Bronchial epithelial cell (primary cell): Measurements from ENCODE around the gene GNB1L. TPM values are rescaled to one million over a fixed set of nuclear protein-coding genes. Genes with fewer than 3 reads are reported as not detected.

Experiments
- DNase-seq: peaks from one replicate; pipeline ENCODE4 v3.0.0-alpha.2; 2010; ENCODE audit warnings: low read depth
- FAIRE-seq: peaks from 2 replicates; lab custom pipeline; 2011; peaks lifted over from hg19 to GRCh38; lab: Jason Lieb, UNC
- H3K27me3 ChIP-seq: 2 replicates; pipeline ENCODE4 v1.5.1; 2011; ENCODE audit warnings: low read length; ENCODE audit not compliant: control insufficient read depth, insufficient read depth
- H3K36me3 ChIP-seq: 2 replicates; pipeline ENCODE4 v1.5.1; 2011; ENCODE audit warnings: low read length; ENCODE audit not compliant: control insufficient read depth, insufficient read depth
- H3K4me3 ChIP-seq: 2 replicates; pipeline ENCODE4 v1.5.1; 2011; ENCODE audit warnings: mild to moderate bottlenecking, low read depth, low read length, control low read depth
- total RNA-seq: library from RNA; depleted of rRNA; stranded (reverse); fragments of >200 nt; gene quantifications from 2 replicates; pipeline ENCODE4 v1.2.1, GENCODE V29; 2014
- TF ChIP-seq, protein P1 (sequence below): IDR thresholded peaks from 2 replicates; pipeline ENCODE4 v1.5.1; 2011; ENCODE audit warnings: mild to moderate bottlenecking, moderate library complexity, low read length, control low read depth, inconsistent platforms; ENCODE audit not compliant: insufficient read depth, severe bottlenecking

Gene GNB1L
- total RNA-seq, 1 donor from 2014 or later, result 7.6 TPM

DNA sequence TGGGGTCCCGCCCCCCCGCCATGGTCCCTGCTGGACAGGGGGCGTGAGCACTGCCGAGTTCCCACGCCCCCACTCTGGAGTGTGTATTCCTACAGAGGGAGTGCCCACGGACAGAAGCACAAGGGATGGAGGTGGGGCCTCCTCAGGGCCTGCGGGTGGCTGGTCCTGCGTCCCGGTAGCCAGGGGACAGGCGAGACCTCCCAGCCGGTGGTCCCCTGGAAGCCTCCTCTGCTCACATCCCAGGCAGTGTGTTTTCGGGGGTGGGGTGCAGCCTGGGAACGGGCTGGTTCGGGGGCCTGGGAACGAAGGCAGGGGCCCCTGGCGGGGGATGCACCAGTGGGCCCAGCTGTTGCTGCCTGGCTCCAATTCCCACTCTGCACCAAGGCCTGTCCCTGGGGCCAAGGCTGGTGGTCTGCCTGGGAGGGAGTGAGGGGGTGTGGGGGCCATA lies 115.2 kb downstream of the GNB1L start:
- TF ChIP-seq, protein P1, sequence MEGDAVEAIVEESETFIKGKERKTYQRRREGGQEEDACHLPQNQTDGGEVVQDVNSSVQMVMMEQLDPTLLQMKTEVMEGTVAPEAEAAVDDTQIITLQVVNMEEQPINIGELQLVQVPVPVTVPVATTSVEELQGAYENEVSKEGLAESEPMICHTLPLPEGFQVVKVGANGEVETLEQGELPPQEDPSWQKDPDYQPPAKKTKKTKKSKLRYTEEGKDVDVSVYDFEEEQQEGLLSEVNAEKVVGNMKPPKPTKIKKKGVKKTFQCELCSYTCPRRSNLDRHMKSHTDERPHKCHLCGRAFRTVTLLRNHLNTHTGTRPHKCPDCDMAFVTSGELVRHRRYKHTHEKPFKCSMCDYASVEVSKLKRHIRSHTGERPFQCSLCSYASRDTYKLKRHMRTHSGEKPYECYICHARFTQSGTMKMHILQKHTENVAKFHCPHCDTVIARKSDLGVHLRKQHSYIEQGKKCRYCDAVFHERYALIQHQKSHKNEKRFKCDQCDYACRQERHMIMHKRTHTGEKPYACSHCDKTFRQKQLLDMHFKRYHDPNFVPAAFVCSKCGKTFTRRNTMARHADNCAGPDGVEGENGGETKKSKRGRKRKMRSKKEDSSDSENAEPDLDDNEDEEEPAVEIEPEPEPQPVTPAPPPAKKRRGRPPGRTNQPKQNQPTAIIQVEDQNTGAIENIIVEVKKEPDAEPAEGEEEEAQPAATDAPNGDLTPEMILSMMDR, result no peak
- Histone ChIP-seq H3K27me3 (no peaks in the 10 kb centered on the region), H3K36me3 (no peaks in the 10 kb centered on the region), H3K4me3 (no peak overlapping the region)
- DNase-seq, result no peak
- FAIRE-seq, result no peak

DNA sequence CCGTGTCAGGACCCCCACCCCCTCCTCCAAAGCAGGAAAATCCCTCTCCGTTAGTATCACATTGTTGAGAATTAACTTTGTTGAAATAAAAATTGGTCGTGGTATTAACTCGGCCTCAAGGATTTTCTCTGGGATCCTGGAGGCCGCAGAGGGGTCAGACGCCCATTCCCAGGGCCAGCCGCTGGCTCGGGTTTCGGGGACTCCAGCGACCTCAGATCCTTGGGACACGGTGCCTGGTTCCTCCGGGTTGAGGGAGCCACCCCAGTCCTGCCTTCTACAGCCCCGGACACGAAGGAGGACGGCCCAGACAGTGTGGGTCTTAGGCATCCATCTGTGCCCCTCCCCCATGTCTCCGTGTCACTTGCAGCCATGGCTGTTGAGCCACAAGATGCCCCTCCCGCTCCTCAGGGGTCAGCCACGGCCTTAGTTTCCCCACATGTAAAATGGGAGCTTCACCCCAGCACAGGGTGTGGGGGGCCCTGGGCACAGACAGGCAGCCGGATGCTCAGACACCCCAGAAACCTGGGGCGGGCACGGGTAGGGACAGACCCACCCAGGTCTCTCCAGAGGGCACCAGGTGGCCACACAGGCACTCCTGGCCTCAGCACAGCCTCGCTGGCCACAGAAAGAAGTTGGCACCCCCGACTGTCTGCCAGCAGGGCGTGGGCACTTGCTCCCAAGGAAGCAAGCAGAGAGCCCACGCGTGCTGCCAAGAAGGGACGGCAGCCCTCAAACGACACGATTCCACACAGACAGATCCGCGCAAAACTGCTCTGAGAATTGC lies 115.8 kb downstream of the GNB1L start:
- no peak for FAIRE-seq
- Histone ChIP-seq H3K27me3 (no peaks in the 10 kb centered on the region), H3K36me3 (no peaks in the 10 kb centered on the region)

DNA sequence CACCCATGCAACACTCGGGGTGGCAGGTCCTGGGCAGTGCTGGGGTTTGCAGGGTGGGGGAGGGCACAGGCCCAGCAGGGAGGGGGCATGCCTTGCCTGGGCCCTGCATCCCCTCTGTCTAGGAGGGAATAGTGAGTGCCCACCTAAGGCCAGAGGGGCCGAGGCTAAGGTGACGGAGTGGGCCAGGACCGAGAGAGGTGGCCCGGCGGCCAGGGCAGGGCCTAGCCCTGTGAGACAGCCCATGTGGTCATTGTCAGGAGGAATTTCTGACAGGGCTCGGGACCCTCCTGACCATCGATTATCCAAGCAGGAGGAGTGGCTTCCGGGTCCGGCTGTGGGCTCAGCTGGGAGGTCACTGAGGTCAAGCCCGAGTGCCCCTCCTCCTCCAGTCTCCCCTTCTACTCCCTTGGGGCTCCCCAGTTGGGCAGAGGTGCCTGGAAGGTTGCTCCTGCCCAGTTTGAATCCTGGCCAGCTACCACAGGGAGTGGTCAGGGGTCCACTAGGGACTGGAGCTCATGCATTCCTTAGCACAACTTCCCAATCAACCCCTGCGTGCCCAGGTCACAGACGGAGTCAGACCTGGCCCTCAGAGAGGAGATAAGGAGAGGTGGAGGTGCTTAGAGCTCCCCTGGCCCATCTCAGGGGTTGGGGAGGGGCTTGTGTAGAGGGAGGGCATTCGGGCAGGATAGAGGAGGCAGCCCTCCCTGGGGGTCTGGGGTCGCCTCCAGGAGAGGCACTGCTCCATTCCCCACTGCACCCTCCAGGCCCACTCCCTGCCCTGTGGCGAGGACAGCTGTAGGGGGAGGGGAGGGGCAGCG lies 116.6 kb downstream of the GNB1L start:
- DNase-seq (no peak), FAIRE-seq (no peak)
- Histone ChIP-seq H3K4me3 (no peak overlapping the region), H3K27me3 (no peaks in the 10 kb centered on the region), H3K36me3 (no peaks in the 10 kb centered on the region)
- TF ChIP-seq, protein P1, result no peak

More for the DNA sequence above, 115.8 kb downstream of the GNB1L start:
- TF ChIP-seq, protein P1, result no peak
- no peak overlapping the region for H3K4me3 ChIP-seq
- DNase-seq, result no peak

DNA sequence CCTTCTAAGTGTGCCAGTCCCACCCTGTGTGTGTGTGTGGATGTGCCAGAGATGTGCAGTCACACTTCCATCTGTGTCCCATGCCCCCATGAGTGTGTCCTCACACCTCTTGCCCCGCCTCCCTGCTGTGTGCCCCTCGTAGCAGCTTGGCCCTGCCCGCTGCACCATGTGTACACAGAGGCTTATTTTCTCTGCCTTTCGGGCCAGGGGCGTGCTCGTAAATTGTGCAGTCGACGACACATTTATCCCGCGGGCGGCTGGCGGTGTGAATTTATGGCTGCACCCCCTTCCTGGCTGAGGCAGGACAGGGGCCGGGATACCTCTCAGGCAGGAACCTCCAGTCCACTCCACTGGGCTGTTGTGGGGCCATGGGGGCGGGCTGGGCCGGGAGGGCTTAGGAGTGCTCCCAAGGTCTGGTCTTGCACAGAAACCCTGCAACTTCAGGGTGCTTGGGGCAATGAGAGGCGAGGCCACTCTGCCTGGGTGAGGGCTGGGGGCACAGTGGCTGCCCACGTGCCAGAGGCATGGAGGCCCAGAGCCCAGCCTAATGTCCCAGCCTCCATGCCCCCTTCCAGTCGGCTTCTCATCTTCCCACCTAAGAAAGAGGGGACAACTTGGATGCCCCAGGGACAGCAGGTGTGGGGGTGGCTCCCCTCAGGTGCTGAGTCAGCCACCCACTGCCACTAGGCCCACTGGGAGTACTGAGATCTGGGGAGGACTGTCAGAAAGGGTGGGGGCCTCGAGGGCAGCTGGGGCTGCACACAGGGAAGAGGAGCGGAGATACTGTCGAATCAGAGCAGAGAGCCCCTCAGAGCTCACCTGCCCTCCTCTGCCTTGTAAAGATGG lies 118.8 kb downstream of the GNB1L start:
- TF ChIP-seq, protein P1, result no peak
- DNase-seq (no peak), FAIRE-seq (no peak)
- no peak overlapping the region for H3K4me3 ChIP-seq
- no peaks in the 10 kb centered on the region for H3K27me3 ChIP-seq
- H3K36me3 ChIP-seq, result no peaks in the 10 kb centered on the region

DNA sequence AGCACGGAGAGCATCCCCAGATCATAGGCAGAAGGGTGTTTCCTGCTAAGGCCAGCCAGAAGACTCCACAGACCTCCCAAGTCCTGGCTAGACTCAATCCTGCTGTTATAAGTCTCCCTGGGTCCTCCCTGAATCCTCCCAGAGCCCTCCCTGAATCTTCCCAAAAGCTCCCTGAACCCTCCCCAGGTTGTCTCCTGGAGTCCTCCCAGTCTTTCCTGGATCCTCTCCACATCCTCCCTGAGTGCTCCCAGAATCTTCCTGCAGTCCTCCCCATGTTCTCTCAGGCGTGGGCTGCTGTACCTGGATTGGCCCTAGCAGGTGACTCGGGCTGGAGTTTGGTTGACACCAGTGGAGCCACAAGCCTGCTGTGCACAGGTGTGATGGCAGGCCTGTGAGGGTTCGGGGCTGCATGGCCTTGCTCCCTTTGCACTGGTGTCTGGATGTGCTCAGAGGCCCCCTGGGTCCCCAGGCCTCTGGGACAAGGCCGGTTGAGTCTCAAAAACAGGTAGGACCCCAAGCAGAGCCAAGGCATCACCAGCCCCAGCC lies 119.8 kb downstream of the GNB1L start:
- no peak for FAIRE-seq
- H3K27me3 ChIP-seq, result no peaks in the 10 kb centered on the region
- no peak for DNase-seq
- no peaks in the 10 kb centered on the region for H3K36me3 ChIP-seq
- no peak overlapping the region for H3K4me3 ChIP-seq
- TF ChIP-seq, protein P1, result no peak
